Gastrocnemius medialis (tissue), 4 donors: ENCODE data around the gene LARP1. TPM values are rescaled to one million over a fixed set of nuclear protein-coding genes. Genes with fewer than 3 reads are reported as not detected.

Experiments
- ATAC-seq, 2 donors: fragments of 150-250 bp; one replicate each; pipeline ENCODE4 v1.9.1; 2016
- DNase-seq, 2 donors: peaks; one replicate each; pipeline ENCODE4 v3.0.0-alpha.2; 2019
- H3K27ac ChIP-seq, 4 donors: fragments of 200-600 bp; sonication (generic); 1 replicate in 1 of 4; 2 replicates in 3 of 4; pipeline ENCODE4 v1.5.1; 2016 to 2018; ENCODE audit warnings: mild to moderate bottlenecking in 2 of 4, moderate library complexity in 1 of 4
- H3K27me3 ChIP-seq, 3 donors: fragments of 200-600 bp; sonication (generic) in 2 of 3; 1 replicate in 1 of 3; 2 replicates in 2 of 3; pipeline versions ENCODE4 v1.5.1 to v1.6.0; 2016 to 2019; ENCODE audit warnings: mild to moderate bottlenecking in 1 of 3, moderate library complexity in 1 of 3
- H3K36me3 ChIP-seq, 2 donors: fragments of 200-600 bp; sonication (generic) in 1 of 2; one replicate each; pipeline ENCODE4 v1.5.1; 2017 to 2018
- H3K4me1 ChIP-seq, 2 donors: fragments of 200-600 bp; sonication (generic) in 1 of 2; one replicate each; pipeline ENCODE4 v1.5.1; 2016 to 2017; ENCODE audit warnings: mild to moderate bottlenecking in 2 of 2
- H3K4me3 ChIP-seq, 4 donors: fragments of 200-600 bp; sonication (generic) in 3 of 4; 1 replicate in 1 of 4; 2 replicates in 3 of 4; pipeline ENCODE4 v1.5.1; 2016 to 2019; ENCODE audit warnings: mild to moderate bottlenecking in 2 of 4
- H3K9me3 ChIP-seq, 3 donors: fragments of 200-600 bp; sonication (generic) in 2 of 3; 1 replicate in 1 of 3; 2 replicates in 2 of 3; pipeline ENCODE4 v1.5.1; 2016 to 2019
- CTCF ChIP-seq, 5 experiments: fragments of 450-650 bp in 3 of 5; fragments of 200-600 bp in 2 of 5; sonication (generic) in 2 of 5; IDR thresholded peaks in 4 of 5; conservative IDR thresholded peaks in 1 of 5; 1 replicate in 4 of 5; 2 replicates in 1 of 5; pipeline ENCODE4 v1.5.1; 2016 to 2019; ENCODE audit warnings: antibody characterized with exemption in 5 of 5, mild to moderate bottlenecking in 3 of 5, moderate library complexity in 3 of 5
- POLR2A ChIP-seq, 2 donors: fragments of 450-650 bp; IDR thresholded peaks; one replicate each; pipeline ENCODE4 v1.6.1; 2017; ENCODE audit warnings: antibody characterized with exemption in 2 of 2, mild to moderate bottlenecking in 2 of 2, moderate library complexity in 2 of 2
- in situ Hi-C, 4 donors: fragments of 200-750 bp; cut with MboI; loops; one replicate each; pipeline versions ENCODE4 v1.15.0 to v1.8.0; 2017; ENCODE audit warnings: low sequenced_read_pairs in 4 of 4
- intact Hi-C: fragments of 100-400 bp; cut with DNase I; formaldehyde crosslinking; loops from one replicate; pipeline ENCODE4 v1.15.1; 2023; ENCODE audit warnings: low total_unique reads
- total RNA-seq, 4 donors: library from RNA; depleted of rRNA; stranded (reverse); fragments of >200 nt; gene quantifications; one replicate each; pipeline versions ENCODE4 v1.1.0 to v1.2.3, GENCODE V29; 2016

The LARP1 gene
- total RNA-seq, 4 donors from 2014 or later: 77.8 to 125 (median 119) TPM

- Histone ChIP-seq H3K4me1 (no peaks in the 10 kb centered on the region), H3K27me3 (no peaks in the 10 kb centered on the region), H3K9me3 (no peaks in the 10 kb centered on the region), H3K36me3 (peaks cover 0 to 15% of the 10 kb centered on the region in 2 donors), H3K4me3 (no peak overlapping the region), H3K27ac (no peak overlapping the region)
- in situ Hi-C loops (no loop called here), intact Hi-C loops (no loop called here)
- no peak for ATAC-seq
- no peak for DNase-seq
- TF ChIP-seq CTCF (IDR thresholded peaks at IDR 0.05 in 4 of 5, conservative IDR thresholded peaks at IDR 0.05 in 1 of 5) (no peak), POLR2A (IDR thresholded peaks at IDR 0.05) (no peak)
Observed at GRCh38 chr5:154824070-154824469, 68.9 kb downstream of the LARP1 start.

GRCh38 chr5:154829181-154829588, 74.0 kb downstream of the LARP1 start:
- TF ChIP-seq CTCF (IDR thresholded peaks at IDR 0.05 in 4 of 5, conservative IDR thresholded peaks at IDR 0.05 in 1 of 5): no peak
- no peak for TF ChIP-seq POLR2A (IDR thresholded peaks at IDR 0.05)
- Histone ChIP-seq H3K27ac (peak overlapping the region in 3 of 4 donors; percentile 25 to 53 (median 47)), H3K27me3 (no peaks in the 10 kb centered on the region), H3K9me3 (no peaks in the 10 kb centered on the region), H3K4me3 (no peak overlapping the region), H3K4me1 (peaks cover 0 to 3% of the 10 kb centered on the region in 2 donors), H3K36me3 (peaks cover 0 to 6% of the 10 kb centered on the region in 2 donors)
- peak in 1 of 2 donors; percentile 52 for DNase-seq
- in situ Hi-C loops (no loop called here), intact Hi-C loops (no loop called here)
- peak; percentile 83 to 86 for ATAC-seq

- DNase-seq (no peak), ATAC-seq (no peak)
- TF ChIP-seq CTCF (IDR thresholded peaks at IDR 0.05 in 4 of 5, conservative IDR thresholded peaks at IDR 0.05 in 1 of 5): no peak
- no peak for TF ChIP-seq POLR2A (IDR thresholded peaks at IDR 0.05)
- Histone ChIP-seq H3K9me3 (no peaks in the 10 kb centered on the region), H3K4me3 (no peak overlapping the region), H3K36me3 (peaks cover 0 to 1% of the 10 kb centered on the region in 2 donors), H3K27me3 (no peaks in the 10 kb centered on the region), H3K4me1 (peaks cover 0 to 7% of the 10 kb centered on the region in 2 donors), H3K27ac (peak overlapping the region in 2 of 4 donors; percentile 46 to 47)
- in situ Hi-C loops: no loop called here
- intact Hi-C loops: no loop called here
Observed at GRCh38 chr5:154829589-154830218, 74.5 kb downstream of the LARP1 start.

DNA sequence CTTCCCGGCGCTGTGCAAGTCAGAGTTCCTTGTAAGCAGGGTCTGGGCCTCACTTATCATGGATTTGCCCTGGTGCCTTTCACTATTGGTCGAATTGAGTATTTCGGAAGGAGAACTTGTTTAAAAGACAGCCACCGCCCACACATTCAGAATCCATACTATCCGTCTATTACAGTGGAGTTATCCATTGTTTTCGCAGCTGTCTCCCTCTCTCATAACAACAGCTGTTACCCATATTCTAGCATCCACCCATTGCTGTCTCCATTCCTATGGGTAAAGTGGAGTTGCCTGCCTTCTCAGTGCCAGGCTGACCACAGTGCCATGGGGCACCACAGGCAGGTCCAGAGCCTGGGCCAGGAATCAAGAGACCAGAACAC, 75.0 kb downstream of the LARP1 start:
- no peak for ATAC-seq
- no peak for DNase-seq
- Histone ChIP-seq H3K9me3 (no peaks in the 10 kb centered on the region), H3K4me1 (peaks cover 2 to 10% of the 10 kb centered on the region in 2 donors), H3K4me3 (no peak overlapping the region), H3K27me3 (no peaks in the 10 kb centered on the region), H3K36me3 (no peaks in the 10 kb centered on the region), H3K27ac (no peak overlapping the region)
- TF ChIP-seq POLR2A (IDR thresholded peaks at IDR 0.05) (no peak), CTCF (IDR thresholded peaks at IDR 0.05 in 4 of 5, conservative IDR thresholded peaks at IDR 0.05 in 1 of 5) (no peak)
- intact Hi-C loops: no loop called here
- in situ Hi-C loops: no loop called here

DNA sequence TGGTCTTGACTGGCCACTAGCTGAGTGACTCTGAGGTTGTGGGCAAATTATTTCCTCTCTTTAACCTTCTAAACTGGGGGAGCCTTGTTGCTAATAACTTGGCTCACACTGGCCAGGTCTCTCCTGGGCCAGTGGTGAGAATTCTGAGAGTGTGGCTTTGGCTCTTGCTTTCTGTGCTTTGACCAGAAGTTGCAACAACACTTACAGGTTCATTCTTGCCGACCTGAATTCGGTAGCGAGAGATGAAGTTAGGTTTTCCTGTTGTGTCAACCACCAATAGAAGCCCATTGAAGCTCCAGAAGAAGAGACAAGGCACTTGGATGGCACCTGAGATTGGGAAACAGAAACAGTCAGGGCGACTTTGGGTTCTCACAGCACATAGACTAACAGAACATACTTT, 75.4 kb downstream of the LARP1 start:
- no peak for TF ChIP-seq POLR2A (IDR thresholded peaks at IDR 0.05)
- TF ChIP-seq CTCF (IDR thresholded peaks at IDR 0.05 in 4 of 5, conservative IDR thresholded peaks at IDR 0.05 in 1 of 5): no peak
- intact Hi-C loops: no loop called here
- peaks cover 6 to 10% of the 10 kb centered on the region in 2 donors for H3K4me1 ChIP-seq
- H3K9me3 ChIP-seq: no peaks in the 10 kb centered on the region
- no peak overlapping the region for H3K4me3 ChIP-seq
- no peaks in the 10 kb centered on the region for H3K27me3 ChIP-seq
- H3K27ac ChIP-seq: no peak overlapping the region
- DNase-seq (no peak), ATAC-seq (no peak)
- H3K36me3 ChIP-seq: no peaks in the 10 kb centered on the region
- in situ Hi-C loops: no loop called here
